KMS-11 (cell line): ENCODE data around the gene AFF3.

Experiments
- H2AFZ ChIP-seq: fragments of 200-600 bp; sonication (generic); 2 replicates; pipeline ENCODE4 v1.6.1; 2016; ENCODE audit warnings: antibody characterized with exemption, mixed run types, low read depth
- H3K27ac ChIP-seq: fragments of 200-600 bp; sonication (generic); 2 replicates; pipeline ENCODE4 v1.6.1; 2016; ENCODE audit warnings: mild to moderate bottlenecking, mixed run types
- H3K27me3 ChIP-seq: fragments of 200-600 bp; sonication (generic); 2 replicates; pipeline ENCODE4 v1.6.1; 2017; ENCODE audit warnings: mild to moderate bottlenecking, low read depth, mixed run types, moderate library complexity; ENCODE audit not compliant: insufficient read depth
- H3K36me3 ChIP-seq: fragments of 200-600 bp; sonication (generic); 2 replicates; pipeline ENCODE4 v1.6.1; 2017; ENCODE audit warnings: mild to moderate bottlenecking, mixed run types; ENCODE audit not compliant: insufficient read depth
- H3K4me1 ChIP-seq: fragments of 200-600 bp; sonication (generic); 2 replicates; pipeline ENCODE4 v1.6.1; 2016; ENCODE audit warnings: mild to moderate bottlenecking, low read depth, mixed run types; ENCODE audit not compliant: poor library complexity, severe bottlenecking
- H3K4me2 ChIP-seq: fragments of 200-600 bp; sonication (generic); 2 replicates; pipeline ENCODE4 v1.7.0; 2016; ENCODE audit warnings: mild to moderate bottlenecking, mixed run types
- H3K4me3 ChIP-seq: fragments of 200-600 bp; sonication (generic); IDR thresholded peaks from 2 replicates; pipeline ENCODE4 v1.6.1; 2017; ENCODE audit warnings: low read depth, low read length, mixed read lengths; ENCODE audit not compliant: insufficient read depth
- H3K79me2 ChIP-seq: fragments of 200-600 bp; sonication (generic); 2 replicates; pipeline ENCODE4 v1.6.1; 2016; ENCODE audit warnings: low read depth, mixed run types; ENCODE audit not compliant: insufficient read depth
- H3K9ac ChIP-seq: fragments of 200-600 bp; sonication (generic); 2 replicates; pipeline ENCODE4 v1.6.1; 2016; ENCODE audit warnings: mild to moderate bottlenecking, mixed run types
- H4K20me1 ChIP-seq: fragments of 200-600 bp; sonication (generic); 2 replicates; pipeline ENCODE4 v1.6.1; 2016; ENCODE audit warnings: mild to moderate bottlenecking, mixed run types; ENCODE audit not compliant: insufficient read depth
- CTCF ChIP-seq: fragments of 200-600 bp; sonication (generic); conservative IDR thresholded peaks from 2 replicates; pipeline ENCODE4 v1.6.1; 2017; ENCODE audit warnings: low read depth, mild to moderate bottlenecking, antibody characterized with exemption, low read length, moderate library complexity, mixed read lengths

Gene AFF3

GRCh38 chr2:100142393-100142792 lies at the start of gene AFF3:
AFF3 (minus strand) TSS chr2:100142590; CDS start chr2:100104454, 38,136 bp downstream.
- Histone ChIP-seq H3K4me2 (no peak within 1 kb of the TSS), H3K9ac (no peak within 1 kb of the TSS), H3K4me3 (no peak within 1 kb of the TSS), H3K27me3 (no peaks in the 10 kb centered on the region), H4K20me1 (no peaks in the 10 kb centered on the region), H3K79me2 (no peaks in the 10 kb centered on the region), H3K36me3 (no peaks in the 10 kb centered on the region), H3K27ac (no peak within 1 kb of the TSS), H2AFZ (no peak within 1 kb of the TSS), H3K4me1 (no peaks in the 10 kb centered on the region)
- no peak for TF ChIP-seq CTCF

GRCh38 chr2:100189387-100189786 lies 47.0 kb upstream of the AFF3 start:
- no peaks in the 10 kb centered on the region for H3K4me1 ChIP-seq

GRCh38 chr2:100188326-100188725 lies 45.9 kb upstream of the AFF3 start:
- Histone ChIP-seq H3K4me3 (no peak overlapping the region), H3K36me3 (no peaks in the 10 kb centered on the region), H3K79me2 (no peaks in the 10 kb centered on the region), H2AFZ (no peak overlapping the region), H3K9ac (no peak overlapping the region), H4K20me1 (no peaks in the 10 kb centered on the region), H3K27ac (no peak overlapping the region), H3K4me1 (no peaks in the 10 kb centered on the region), H3K27me3 (no peaks in the 10 kb centered on the region), H3K4me2 (no peak overlapping the region)
- TF ChIP-seq CTCF: no peak

More at GRCh38 chr2:100189387-100189786, 47.0 kb upstream of the AFF3 start:
- no peak for TF ChIP-seq CTCF
- Histone ChIP-seq H2AFZ (no peak overlapping the region), H3K4me3 (no peak overlapping the region), H3K36me3 (no peaks in the 10 kb centered on the region), H3K4me2 (no peak overlapping the region), H3K27me3 (no peaks in the 10 kb centered on the region), H4K20me1 (no peaks in the 10 kb centered on the region), H3K27ac (no peak overlapping the region), H3K9ac (no peak overlapping the region), H3K79me2 (no peaks in the 10 kb centered on the region)

GRCh38 chr2:100186126-100186525 lies 43.7 kb upstream of the AFF3 start:
- H3K27ac ChIP-seq: no peak overlapping the region
- H4K20me1 ChIP-seq: no peaks in the 10 kb centered on the region
- H3K36me3 ChIP-seq: no peaks in the 10 kb centered on the region
- no peak overlapping the region for H3K4me2 ChIP-seq
- no peak overlapping the region for H3K9ac ChIP-seq
- no peaks in the 10 kb centered on the region for H3K79me2 ChIP-seq
- H2AFZ ChIP-seq: no peak overlapping the region
- H3K27me3 ChIP-seq: no peaks in the 10 kb centered on the region
- H3K4me1 ChIP-seq: no peaks in the 10 kb centered on the region
- no peak overlapping the region for H3K4me3 ChIP-seq
- TF ChIP-seq CTCF: no peak
